ENCODE measurements around the gene AADAC. TPM values are rescaled to one million over a fixed set of nuclear protein-coding genes. Genes with fewer than 3 reads are reported as not detected.

The AADAC gene, protein sequence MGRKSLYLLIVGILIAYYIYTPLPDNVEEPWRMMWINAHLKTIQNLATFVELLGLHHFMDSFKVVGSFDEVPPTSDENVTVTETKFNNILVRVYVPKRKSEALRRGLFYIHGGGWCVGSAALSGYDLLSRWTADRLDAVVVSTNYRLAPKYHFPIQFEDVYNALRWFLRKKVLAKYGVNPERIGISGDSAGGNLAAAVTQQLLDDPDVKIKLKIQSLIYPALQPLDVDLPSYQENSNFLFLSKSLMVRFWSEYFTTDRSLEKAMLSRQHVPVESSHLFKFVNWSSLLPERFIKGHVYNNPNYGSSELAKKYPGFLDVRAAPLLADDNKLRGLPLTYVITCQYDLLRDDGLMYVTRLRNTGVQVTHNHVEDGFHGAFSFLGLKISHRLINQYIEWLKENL
- 14.1 to 19.9 TPM (median 15.7 TPM) in 5 replicates for total RNA-seq (2022; extraction: Qiagen RNA extraction; ENCODE audit: low read depth)

DNA sequence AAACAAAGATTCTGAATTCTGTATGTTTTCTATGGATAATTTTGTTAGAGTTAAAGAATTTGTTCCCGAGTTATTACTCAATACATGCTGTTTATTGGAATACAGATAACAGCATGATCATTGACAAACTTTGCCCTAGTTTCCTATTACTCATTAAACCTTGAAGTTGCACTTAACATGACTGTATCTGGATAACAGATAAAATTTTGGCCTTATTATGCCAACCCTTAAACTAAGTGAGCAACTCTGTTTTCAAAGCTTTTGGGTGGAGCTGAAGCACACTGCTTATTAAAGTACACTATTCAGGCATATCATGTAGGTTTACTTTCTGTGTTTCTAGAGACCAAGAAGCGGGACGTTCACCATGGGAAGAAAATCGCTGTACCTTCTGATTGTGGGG is at the start of gene AADAC:
Gene AADAC, plus strand, starts transcription at position 318 of the 400 bp plus-strand sequence. Its CDS starts 47 bp downstream, at position 365.

DNA sequence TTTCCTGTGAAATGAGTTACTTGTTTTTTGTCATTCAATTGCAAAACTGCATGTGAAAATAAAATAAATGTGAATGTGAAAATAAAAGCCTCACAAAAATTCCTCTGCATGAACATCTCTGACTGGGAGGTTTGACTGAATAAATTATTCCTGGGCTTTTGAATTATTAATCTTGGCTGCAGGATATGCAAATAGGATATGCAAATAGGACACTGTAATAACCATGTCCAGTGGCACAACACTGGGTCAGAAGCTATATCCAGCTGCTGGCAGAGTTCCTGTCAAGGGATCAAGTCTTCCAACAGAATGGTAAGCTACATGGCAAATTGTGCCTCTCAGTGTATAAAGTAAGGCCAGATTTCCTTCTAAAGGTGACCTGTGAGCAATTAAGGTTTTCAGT is 59.5 kb downstream of the AADAC start, which contains the start of gene SUCNR1:
Gene SUCNR1, plus strand, starts transcription at position 246 of the 400 bp plus-strand sequence. CDS start 6,250 bp downstream, outside the sequence.

Other genes with a start within 250 kb of the AADAC start
- not detected in 5 replicates for gene AADACL2, start 80.2 kb upstream of the AADAC start, total RNA-seq (2022; extraction: Qiagen RNA extraction; ENCODE audit: low read depth)
- gene SUCNR1, start 59.5 kb downstream of the AADAC start, total RNA-seq (2022; extraction: Qiagen RNA extraction; ENCODE audit: low read depth) = 0.09 to 0.16 TPM (median 0.09 TPM) in 3 of 5 replicates, not detected in the others

Measured in A549 treated with ZK216348 at 1 μM for 4 hours (cell line).